ENCODE results near the gene CTU2.

The CTU2 gene

GRCh38 chr16:88706229-88706964 lies at the start of gene CTU2, which contains the start of gene RNF166:
CTU2 (plus strand) TSS chr16:88706503; CDS start chr16:88706531, 28 bp downstream.
RNF166 (minus strand) TSS chr16:88706408; CDS start chr16:88706325, 83 bp downstream.
- peak; percentile 100 for DNase-seq (ENCODE audit: low spot score)
- no peak for TF ChIP-seq CTCF (IDR thresholded peaks at IDR 0.05; ENCODE audit: extremely low read depth, missing control alignments)

GRCh38 chr16:88657371-88657770 lies 48.9 kb upstream of the CTU2 start:
- DNase-seq (ENCODE audit: low spot score), result no peak
- TF ChIP-seq CTCF (IDR thresholded peaks at IDR 0.05; ENCODE audit: extremely low read depth, missing control alignments), result no peak

GRCh38 chr16:88658714-88659113 lies 47.6 kb upstream of the CTU2 start:
- TF ChIP-seq CTCF (IDR thresholded peaks at IDR 0.05; ENCODE audit: extremely low read depth, missing control alignments), result no peak
- DNase-seq (ENCODE audit: low spot score), result no peak

GRCh38 chr16:88659160-88659559 lies 47.1 kb upstream of the CTU2 start:
- no peak for DNase-seq (ENCODE audit: low spot score)
- TF ChIP-seq CTCF (IDR thresholded peaks at IDR 0.05; ENCODE audit: extremely low read depth, missing control alignments), result no peak

GRCh38 chr16:88661468-88661867 lies 44.8 kb upstream of the CTU2 start:
- no peak for TF ChIP-seq CTCF (IDR thresholded peaks at IDR 0.05; ENCODE audit: extremely low read depth, missing control alignments)
- DNase-seq (ENCODE audit: low spot score), result no peak

- TF ChIP-seq CTCF (IDR thresholded peaks at IDR 0.05; ENCODE audit: extremely low read depth, missing control alignments), result no peak
These were observed 44.0 kb upstream of the CTU2 start for GRCh38 chr16:88662222-88662842.

GRCh38 chr16:88662843-88663606 lies 43.3 kb upstream of the CTU2 start, which contains the start of gene MVD:
MVD (minus strand) TSS chr16:88663091; CDS start chr16:88663080, 11 bp downstream.
- TF ChIP-seq CTCF (IDR thresholded peaks at IDR 0.05; ENCODE audit: extremely low read depth, missing control alignments), result no peak
- DNase-seq (ENCODE audit: low spot score), result peak; percentile 100

More at GRCh38 chr16:88662222-88662842, 44.0 kb upstream of the CTU2 start:
- no peak for DNase-seq (ENCODE audit: low spot score)

All from GM20000 (cell line).